Measurements from ENCODE around the gene TARBP1.
"Not testable (repeated sequence)": the region's sequence is repeated elsewhere in the genome, so short reads cannot be mapped to it uniquely, and the experiment has no call there.

TARBP1 gene

GRCh38 chr1:234386122-234386521, 92.9 kb downstream of the TARBP1 start:
- DNase-seq (ENCODE audit: low read depth) = no peak

DNA sequence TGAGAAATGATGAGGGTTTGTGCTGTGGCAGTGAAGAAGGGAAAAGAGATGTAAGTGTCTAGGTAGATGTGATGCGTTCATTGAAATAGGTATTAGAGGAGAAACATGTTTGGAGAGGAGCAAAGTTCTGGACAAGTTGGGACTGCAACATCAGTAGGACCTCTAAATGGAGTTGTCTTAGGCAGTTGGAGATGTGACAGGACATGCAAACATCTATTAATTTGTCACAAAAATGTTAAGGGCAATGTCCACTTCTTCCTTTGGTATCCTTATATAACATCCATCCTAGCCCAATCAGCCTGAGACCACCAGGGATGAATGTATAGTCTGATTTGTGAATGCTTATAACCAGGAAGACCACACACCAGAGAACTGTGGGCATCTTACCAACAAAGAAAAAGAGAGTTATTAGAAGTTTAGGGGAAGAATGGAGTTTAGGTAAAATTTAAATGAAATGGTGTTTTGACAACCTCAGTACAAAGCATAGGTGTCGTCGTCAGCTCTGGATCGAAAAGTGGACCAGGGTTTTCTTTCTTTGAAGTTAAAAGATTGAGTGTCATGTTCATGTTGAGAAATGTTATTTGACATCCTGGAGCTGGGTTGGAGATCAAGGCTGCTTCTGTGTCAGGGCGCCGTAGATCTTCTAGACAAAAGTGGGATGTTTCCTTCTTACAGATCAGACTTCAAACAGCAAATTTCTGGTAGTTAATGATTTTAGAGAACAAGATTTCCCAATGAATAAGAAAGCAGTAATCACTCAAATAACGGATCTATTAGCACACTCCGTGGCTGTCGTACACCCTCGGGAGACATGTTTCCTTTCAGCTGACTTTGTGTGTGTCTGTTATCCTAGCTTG, 97.1 kb downstream of the TARBP1 start:
- DNase-seq (ENCODE audit: low read depth) = no peak

GRCh38 chr1:234379591-234380109, 99.3 kb downstream of the TARBP1 start:
- not testable (repeated sequence) for DNase-seq (ENCODE audit: low read depth)

- no peak for DNase-seq (ENCODE audit: low read depth)
Measured at GRCh38 chr1:234375672-234376071, 103.3 kb downstream of the TARBP1 start.

DNA sequence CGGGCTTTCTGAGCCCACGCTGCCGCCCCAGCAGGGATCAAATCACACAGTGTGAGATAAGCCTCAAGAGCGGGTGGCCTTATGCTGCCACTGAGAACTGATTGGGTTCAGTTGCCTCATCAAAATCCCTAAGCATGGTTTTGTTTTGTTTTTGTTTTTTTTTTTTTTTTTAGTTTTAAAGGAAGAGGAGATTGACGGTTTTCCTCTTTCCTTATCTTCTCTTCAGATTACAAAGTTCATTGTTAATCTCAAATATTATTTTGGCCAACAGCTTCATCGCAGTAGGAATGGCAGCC, 105.1 kb downstream of the TARBP1 start:
- DNase-seq (ENCODE audit: low read depth) = no peak

- DNase-seq (ENCODE audit: low read depth) = peak; percentile 76
Measured at GRCh38 chr1:234373064-234373958, 105.7 kb downstream of the TARBP1 start, which contains the start of gene COA6. TSS of gene COA6 (plus strand) at chr1:234373456. CDS start at chr1:234373467, 11 bp downstream.

DNA sequence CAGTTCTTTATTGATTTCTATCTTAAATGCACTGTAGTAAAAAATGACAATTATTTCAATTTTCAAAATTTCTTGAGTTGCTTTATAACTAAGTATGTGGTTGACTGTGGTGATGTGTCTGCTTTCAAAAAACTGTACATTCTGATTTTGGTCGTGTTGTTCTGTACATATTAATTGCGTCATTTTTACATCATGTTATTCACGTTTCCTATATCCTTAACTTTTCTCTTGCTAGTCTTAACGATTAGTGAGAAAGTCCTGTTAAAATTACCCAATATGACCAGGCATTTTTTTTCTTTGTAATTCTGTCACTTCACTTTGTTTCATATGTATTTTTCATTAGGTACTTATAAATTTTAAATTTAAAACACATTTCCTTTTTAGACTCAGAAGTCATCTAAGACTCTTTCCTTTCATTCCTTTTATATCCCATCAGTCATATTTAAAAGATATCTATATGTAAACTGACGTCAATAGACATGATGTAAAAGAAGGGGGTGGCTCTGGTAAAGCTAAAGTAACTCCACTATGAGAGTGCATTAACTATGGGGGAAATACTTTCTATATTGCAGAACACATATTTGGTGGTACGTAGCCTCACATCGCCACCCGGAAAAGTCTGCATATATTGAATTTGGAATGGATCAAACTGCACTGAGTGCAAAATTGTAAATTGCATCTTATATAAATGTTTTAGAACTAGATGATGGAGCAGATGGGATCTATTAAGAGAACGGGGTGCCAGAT, 106.8 kb downstream of the TARBP1 start:
- no peak for DNase-seq (ENCODE audit: low read depth)

DNA sequence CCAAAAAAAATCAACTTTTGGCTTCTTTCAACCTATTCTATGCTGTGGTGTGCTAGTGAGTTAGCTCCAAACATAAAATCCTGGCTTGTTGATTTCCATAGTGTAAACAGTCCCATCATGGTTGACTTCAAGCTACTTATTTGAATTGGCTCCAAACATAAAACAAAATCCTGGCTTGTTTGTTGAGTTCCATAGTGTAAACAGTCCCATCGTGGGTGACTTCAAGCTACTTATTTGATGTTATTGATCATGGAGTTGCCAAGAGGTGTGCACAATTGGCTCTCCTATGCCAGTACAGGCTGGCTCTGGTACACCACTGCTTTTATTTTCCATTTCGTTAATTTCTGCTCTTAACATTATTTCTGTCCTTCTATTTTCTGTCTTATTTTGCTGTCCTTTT, 107.6 kb downstream of the TARBP1 start:
- DNase-seq (ENCODE audit: low read depth) = no peak

- DNase-seq (ENCODE audit: low read depth) = no peak
Measured at GRCh38 chr1:234369784-234370183, 109.2 kb downstream of the TARBP1 start.

- no peak for DNase-seq (ENCODE audit: low read depth)
Measured at GRCh38 chr1:234369033-234369430, 109.9 kb downstream of the TARBP1 start.

DNA sequence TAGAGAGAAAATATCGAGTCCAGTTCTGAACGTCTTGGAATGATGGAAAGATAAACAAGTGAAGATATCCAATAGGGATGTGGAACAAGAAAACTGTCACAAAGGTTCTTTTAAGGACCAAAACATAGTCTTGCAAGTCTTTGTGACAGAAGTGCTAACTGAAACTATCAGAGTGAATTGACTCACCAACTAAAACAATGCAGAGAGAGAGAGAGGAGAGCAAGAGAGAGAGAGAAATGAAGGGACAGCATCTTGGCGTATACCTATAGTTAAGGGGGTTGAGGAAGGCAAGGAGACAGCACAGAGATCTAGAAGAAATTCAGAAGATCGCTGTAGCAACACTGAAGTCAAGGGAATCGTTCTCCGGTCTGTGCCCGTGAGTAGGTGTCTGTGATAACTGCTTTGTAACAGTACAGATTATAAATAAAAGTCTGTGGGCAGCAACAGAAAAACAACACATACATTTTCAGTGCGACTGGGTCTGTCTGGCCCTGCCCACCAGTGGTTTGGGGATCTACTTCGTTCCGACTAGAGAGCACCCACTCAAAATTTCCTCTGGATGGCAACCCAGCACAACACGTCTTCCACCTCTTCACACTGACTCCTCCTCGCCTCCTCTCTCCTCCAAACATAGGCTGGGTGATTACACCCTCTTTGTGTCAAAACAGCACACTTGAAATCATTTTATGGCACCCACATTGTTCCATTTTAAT, 110.5 kb downstream of the TARBP1 start:
- peak; percentile 4 for DNase-seq (ENCODE audit: low read depth)

GRCh38 chr1:234362558-234362957, 116.4 kb downstream of the TARBP1 start:
- no peak for DNase-seq (ENCODE audit: low read depth)

- no peak for DNase-seq (ENCODE audit: low read depth)
Measured at GRCh38 chr1:234361102-234361603, 117.8 kb downstream of the TARBP1 start.

DNA sequence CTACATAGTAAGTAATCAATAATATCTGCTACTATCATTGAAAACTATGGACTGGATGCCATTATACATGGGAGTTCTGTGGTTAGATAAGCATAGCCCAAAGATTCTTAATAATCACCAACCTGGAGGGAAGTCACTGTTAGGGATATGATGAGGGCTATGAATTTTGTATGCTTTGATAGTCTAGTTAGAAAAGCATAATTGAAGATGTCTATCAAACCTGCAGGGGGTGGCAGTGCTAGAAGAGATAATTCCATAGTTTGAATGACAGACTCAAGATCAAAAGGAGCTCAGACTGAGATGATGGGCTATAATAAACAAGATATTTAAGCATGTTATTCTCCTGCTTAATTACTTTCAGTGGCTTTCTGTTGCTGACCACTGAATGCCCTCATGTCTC, 121.1 kb downstream of the TARBP1 start:
- no peak for DNase-seq (ENCODE audit: low read depth)

- DNase-seq (ENCODE audit: low read depth) = peak; percentile 16
Measured at GRCh38 chr1:234356615-234357269, 122.2 kb downstream of the TARBP1 start.

DNA sequence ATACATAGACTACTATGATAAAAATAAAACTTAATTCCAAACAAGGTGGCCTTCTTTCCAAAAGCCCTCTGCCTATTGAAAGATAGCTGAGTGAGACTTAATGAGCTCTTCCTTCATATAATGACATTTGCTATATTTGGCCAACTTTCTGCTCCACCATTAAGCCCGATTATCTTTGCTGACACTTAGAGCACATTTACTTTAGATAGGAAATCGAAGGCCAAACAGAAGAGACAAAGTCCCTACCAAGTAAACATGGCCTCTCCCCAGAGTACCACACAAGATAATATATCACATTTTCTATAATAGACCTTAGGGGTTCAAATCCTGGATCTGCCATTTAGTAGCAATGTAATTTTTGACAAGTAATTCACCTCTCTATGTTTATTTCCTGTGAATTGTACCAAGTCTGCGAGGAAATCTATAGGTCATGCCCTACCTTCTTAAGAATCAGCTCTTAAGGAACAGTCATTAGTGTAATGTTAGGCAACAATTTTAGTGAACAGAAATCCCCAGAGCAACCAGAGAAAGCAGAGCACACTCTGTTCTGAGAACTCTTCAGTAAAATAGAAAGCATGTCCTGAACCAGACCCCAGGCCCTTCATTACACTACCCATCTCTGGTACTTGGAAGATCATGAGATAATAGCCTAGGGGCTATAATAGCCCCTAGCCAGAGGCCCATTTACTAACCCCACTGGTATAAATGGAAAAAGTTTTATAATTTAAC, 123.0 kb downstream of the TARBP1 start:
- no peak for DNase-seq (ENCODE audit: low read depth)

GRCh38 chr1:234348964-234349363, 130.0 kb downstream of the TARBP1 start:
- no peak for DNase-seq (ENCODE audit: low read depth)

DNA sequence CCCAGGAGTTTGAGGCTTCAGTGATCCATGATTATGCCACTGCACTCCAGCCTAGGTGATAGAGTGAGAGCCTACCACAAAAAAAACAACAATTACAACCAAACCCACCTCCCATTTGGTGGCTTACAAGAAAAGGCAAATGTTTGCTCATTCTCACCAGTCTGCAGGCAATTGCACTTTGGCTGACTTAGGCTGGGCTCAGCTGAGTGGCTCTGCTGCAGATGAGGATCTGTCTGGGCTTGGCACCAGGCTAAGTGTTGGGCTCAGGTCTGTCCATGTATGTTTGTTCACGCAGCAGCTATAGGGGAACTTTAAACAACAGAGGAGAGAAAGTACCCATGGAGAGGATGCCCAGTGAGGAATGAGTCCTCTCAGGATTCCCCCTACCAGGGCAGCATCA, 133.7 kb downstream of the TARBP1 start:
- no peak for DNase-seq (ENCODE audit: low read depth)

GRCh38 chr1:234342774-234343173, 136.2 kb downstream of the TARBP1 start:
- no peak for DNase-seq (ENCODE audit: low read depth)

Measured in T follicular helper cell (primary cell).